HG03139 (cell line): ENCODE measurements around the gene HAVCR2.
"Not testable (repeated sequence)": the region's sequence is repeated elsewhere in the genome, so short reads cannot be mapped to it uniquely, and the experiment has no call there.

Experiments used
- ATAC-seq: cut with Tn5 transposase; IDR thresholded peaks from one replicate; pipeline ENCODE4 v1.9.1; 2021; ENCODE audit not compliant: unreplicated experiment

The HAVCR2 gene

DNA sequence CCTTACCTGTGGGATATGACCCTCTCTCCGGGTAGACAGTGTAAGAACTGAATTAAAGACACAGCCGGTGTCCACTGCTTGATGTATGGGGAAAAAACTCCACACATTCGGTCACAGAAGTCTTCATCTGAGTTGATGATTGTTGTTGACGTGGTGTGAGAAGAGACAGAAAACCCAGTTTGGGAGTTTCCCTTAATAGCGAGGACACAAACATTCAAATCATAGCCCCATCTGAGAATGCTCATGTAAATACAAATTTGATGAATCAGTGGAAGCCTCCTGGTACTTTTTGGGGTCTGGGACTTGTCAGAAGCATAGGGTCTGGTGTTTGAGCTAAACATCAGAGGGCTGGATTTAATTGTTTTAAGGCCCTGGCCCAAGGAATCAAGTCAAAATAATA is 60.9 kb downstream of the HAVCR2 start:
- no peak for ATAC-seq

DNA sequence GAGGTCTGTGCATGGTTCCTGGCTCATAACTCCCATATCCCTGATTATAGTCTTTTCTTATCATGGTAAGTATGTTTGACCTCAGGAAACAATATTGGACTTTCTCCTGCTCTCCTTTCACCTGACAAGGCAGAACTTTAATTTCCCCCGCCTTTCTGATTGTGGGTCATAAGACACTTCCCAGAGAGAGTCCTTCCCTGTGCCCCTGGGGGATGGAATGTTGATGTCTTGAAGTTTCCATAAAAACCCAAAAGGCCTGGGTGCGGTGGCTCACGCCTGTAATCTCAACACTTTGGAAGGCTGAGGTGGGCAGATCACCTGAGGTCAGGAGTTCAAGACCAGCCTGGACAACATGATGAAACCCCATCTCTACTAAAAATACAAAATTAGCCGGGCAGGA is 61.8 kb downstream of the HAVCR2 start:
- ATAC-seq = not testable (repeated sequence)

DNA sequence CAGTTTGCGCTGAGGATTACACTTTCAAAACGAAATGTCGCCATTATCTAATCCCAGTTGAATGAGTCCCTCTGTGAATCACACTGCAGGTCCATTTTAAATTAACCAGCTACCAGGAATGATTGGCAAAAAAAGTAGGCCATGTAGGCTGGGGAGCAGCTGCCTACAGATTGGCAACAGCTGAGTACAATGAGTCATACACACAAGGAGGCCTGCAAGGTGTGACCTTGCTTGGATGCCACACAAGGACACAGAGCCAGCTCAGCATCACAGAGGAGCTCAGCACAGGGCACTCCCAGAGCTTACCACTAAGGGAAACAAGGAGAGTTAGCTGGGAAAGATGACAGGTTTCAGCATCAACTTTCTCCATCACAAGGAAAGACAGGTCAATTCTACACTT is 62.8 kb downstream of the HAVCR2 start:
- ATAC-seq = no peak

DNA sequence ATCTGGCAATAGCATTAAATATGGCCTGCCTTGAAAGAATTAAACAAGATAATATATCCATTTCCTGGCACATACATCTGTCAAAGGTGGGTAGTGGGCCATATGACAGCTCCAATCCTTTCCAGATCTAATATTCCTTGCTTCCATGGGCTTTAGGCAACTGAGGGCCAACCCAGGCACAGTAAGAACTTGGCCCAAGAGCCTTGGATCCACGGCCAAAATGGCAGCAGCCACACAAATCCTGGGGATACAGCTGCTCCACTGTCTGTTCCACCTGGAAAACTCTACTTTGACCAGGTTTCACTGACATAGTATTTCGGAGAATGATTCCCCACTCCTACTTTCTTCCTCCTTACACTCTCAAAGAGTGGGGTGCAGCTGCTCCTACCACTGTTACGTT is 63.2 kb downstream of the HAVCR2 start:
- no peak for ATAC-seq

DNA sequence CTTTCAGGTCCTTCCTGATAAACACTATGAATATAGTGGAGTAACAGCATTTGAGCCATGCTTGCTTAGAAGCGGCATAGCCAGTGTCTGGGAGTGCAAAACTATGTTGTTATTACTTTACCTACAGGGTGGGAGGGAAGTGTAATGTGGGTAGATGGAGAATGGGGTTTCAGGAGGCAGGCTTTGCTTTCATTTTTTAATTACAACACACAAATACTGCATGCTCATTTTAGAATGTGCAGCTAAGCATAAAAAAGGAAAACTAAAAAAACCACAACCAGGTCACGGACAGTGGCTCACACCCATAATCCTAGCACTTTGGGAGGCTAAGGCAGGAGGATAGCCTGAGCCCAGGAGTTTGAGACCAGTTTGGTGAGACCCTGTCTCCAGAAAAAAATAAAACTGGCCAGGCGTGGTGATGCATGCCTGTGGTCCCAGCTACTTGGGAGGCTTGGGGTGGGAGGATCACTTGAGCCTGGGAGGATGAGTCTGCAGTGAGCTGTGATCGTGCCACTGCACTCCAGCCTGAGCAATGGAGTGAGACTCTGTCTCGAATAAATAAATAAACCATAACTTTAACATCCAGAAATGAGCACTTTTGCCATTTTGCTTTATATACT is 70.2 kb downstream of the HAVCR2 start:
- no peak for ATAC-seq
